Mesenchymal stem cell (in vitro differentiated cells and primary cell): Measurements from ENCODE around the gene PALLD.
A peak's percentile ranks its signal among the peaks of the same experiment; 100 is the strongest.

Experiments used
- DNase-seq: peaks from one replicate; pipeline ENCODE4 v3.0.0-alpha.2; 2013
- H2AFZ ChIP-seq: one replicate; pipeline ENCODE4 v1.6.1; 2013; ENCODE audit warnings: low read depth, mild to moderate bottlenecking, control low read depth, inconsistent platforms, low read length, moderate library complexity
- H2AK5ac ChIP-seq: 2 replicates; pipeline ENCODE4 v1.6.1; 2013; ENCODE audit warnings: low read length, moderate library complexity, mild to moderate bottlenecking, inconsistent platforms; ENCODE audit not compliant: severe bottlenecking
- H2BK120ac ChIP-seq: one replicate; pipeline ENCODE4 v1.6.1; 2013; ENCODE audit warnings: low read depth, mild to moderate bottlenecking, inconsistent platforms, low read length, moderate library complexity
- H2BK12ac ChIP-seq, 2 experiments: one replicate each; pipeline ENCODE4 v1.6.1; 2013; ENCODE audit warnings: inconsistent platforms in 2 of 2, low read length in 2 of 2, mild to moderate bottlenecking in 2 of 2, moderate library complexity in 2 of 2, control low read depth in 1 of 2
- H2BK15ac ChIP-seq: one replicate; pipeline ENCODE4 v1.6.1; 2013; ENCODE audit warnings: mild to moderate bottlenecking, low read depth, inconsistent platforms; ENCODE audit not compliant: poor library complexity, severe bottlenecking
- H2BK5ac ChIP-seq: 2 replicates; pipeline ENCODE4 v1.6.1; 2013; ENCODE audit warnings: low read depth, mild to moderate bottlenecking, low read length, control low read depth, inconsistent platforms; ENCODE audit not compliant: poor library complexity, severe bottlenecking
- H3K14ac ChIP-seq, 2 experiments: one replicate each; pipeline ENCODE4 v1.6.1; 2013; ENCODE audit warnings: inconsistent platforms in 2 of 2, low read length in 2 of 2, control low read depth in 1 of 2, mild to moderate bottlenecking in 1 of 2, moderate library complexity in 1 of 2
- H3K18ac ChIP-seq, 2 experiments: one replicate each; pipeline ENCODE4 v1.6.1; 2013; ENCODE audit warnings: inconsistent platforms in 2 of 2, low read length in 2 of 2, control low read depth in 1 of 2, low read depth in 1 of 2, mild to moderate bottlenecking in 1 of 2
- H3K23ac ChIP-seq, 2 experiments: one replicate each; pipeline ENCODE4 v1.6.1; 2013; ENCODE audit warnings: inconsistent platforms in 2 of 2, low read length in 2 of 2, mild to moderate bottlenecking in 2 of 2, moderate library complexity in 2 of 2, control low read depth in 1 of 2
- H3K27ac ChIP-seq: 2 replicates; pipeline ENCODE4 v1.5.1; 2013; ENCODE audit warnings: mild to moderate bottlenecking, moderate library complexity, low read length, control low read depth, inconsistent platforms; ENCODE audit not compliant: poor library complexity, severe bottlenecking
- H3K27me3 ChIP-seq, 2 experiments: 2 replicates each; pipeline versions ENCODE4 v1.6.1 to v1.7.0; 2013; ENCODE audit warnings: low read length in 2 of 2, mild to moderate bottlenecking in 2 of 2, moderate library complexity in 2 of 2, control low read depth in 1 of 2, inconsistent platforms in 1 of 2; ENCODE audit not compliant: control insufficient read depth in 1 of 2, insufficient read depth in 1 of 2
- H3K36me3 ChIP-seq, 2 experiments: 2 replicates each; pipeline versions ENCODE4 v1.6.1 to v1.7.0; 2013; ENCODE audit warnings: low read length in 2 of 2, control low read depth in 1 of 2, inconsistent platforms in 1 of 2, low read depth in 1 of 2, mild to moderate bottlenecking in 1 of 2; ENCODE audit not compliant: insufficient read depth in 2 of 2, control insufficient read depth in 1 of 2
- H3K4ac ChIP-seq, 2 experiments: one replicate each; pipeline ENCODE4 v1.6.1; 2013; ENCODE audit warnings: inconsistent platforms in 2 of 2, low read length in 2 of 2, mild to moderate bottlenecking in 2 of 2, moderate library complexity in 2 of 2, control low read depth in 1 of 2, low read depth in 1 of 2
- H3K4me1 ChIP-seq: 2 replicates; pipeline ENCODE4 v1.6.1; 2013; ENCODE audit warnings: low read depth, low read length, control low read depth; ENCODE audit not compliant: control insufficient read depth, insufficient read depth
- H3K4me2 ChIP-seq: 2 replicates; pipeline ENCODE4 v1.6.1; 2013; ENCODE audit warnings: low read length, mild to moderate bottlenecking, inconsistent platforms; ENCODE audit not compliant: poor library complexity, severe bottlenecking
- H3K4me3 ChIP-seq, 2 experiments: 2 replicates each; pipeline versions ENCODE4 v1.5.1 to v1.7.0; 2013; ENCODE audit warnings: low read length in 2 of 2, mild to moderate bottlenecking in 2 of 2, control low read depth in 1 of 2, low read depth in 1 of 2; ENCODE audit not compliant: insufficient read depth in 1 of 2
- H3K79me1 ChIP-seq: replicated peaks from 2 replicates; pipeline ENCODE4 v1.6.1; 2013; ENCODE audit warnings: mild to moderate bottlenecking, control low read depth, low read length, inconsistent platforms; ENCODE audit not compliant: poor library complexity, severe bottlenecking
- H3K9ac ChIP-seq: 2 replicates; pipeline ENCODE4 v1.7.0; 2013; ENCODE audit warnings: mild to moderate bottlenecking, low read length, moderate library complexity
- H3K9me3 ChIP-seq: 2 replicates; pipeline ENCODE4 v1.7.0; 2013; ENCODE audit warnings: mild to moderate bottlenecking, low read length; ENCODE audit not compliant: control insufficient read depth
- H4K8ac ChIP-seq: one replicate; pipeline ENCODE4 v1.6.1; 2013; ENCODE audit warnings: inconsistent platforms, mild to moderate bottlenecking, low read length, moderate library complexity
- H4K91ac ChIP-seq: one replicate; pipeline ENCODE4 v1.6.1; 2013; ENCODE audit warnings: mild to moderate bottlenecking, low read length, inconsistent platforms
- WGBS: methylation state at CpG from one replicate; pipeline ENCODE4 v1.1.7; 2013; ENCODE audit warnings: mixed read lengths; 5-methylcytosine and 5-hydroxymethylcytosine counted together

The PALLD gene

GRCh38 chr4:168664242-168664891 is 167.5 kb downstream of the PALLD start:
- no peak overlapping the region for H3K4me3 ChIP-seq
- no peak overlapping the region for H2AK5ac ChIP-seq
- WGBS: 92% methylated on average over 1 of the region's 2 CpGs
- no peak overlapping the region for H2BK15ac ChIP-seq
- H2AFZ ChIP-seq: no peak overlapping the region
- H3K4me2 ChIP-seq: no peak overlapping the region
- no peak overlapping the region for H4K91ac ChIP-seq
- no peaks in the 10 kb centered on the region for H3K36me3 ChIP-seq
- H4K8ac ChIP-seq: no peak overlapping the region
- H3K27ac ChIP-seq: no peak overlapping the region
- H3K9ac ChIP-seq: no peak overlapping the region
- H3K18ac ChIP-seq: no peak overlapping the region
- H3K4ac ChIP-seq: no peak overlapping the region
- DNase-seq: no peak
- H3K27me3 ChIP-seq: no peaks in the 10 kb centered on the region
- no peak overlapping the region for H2BK5ac ChIP-seq
- H3K14ac ChIP-seq: no peak overlapping the region
- H3K9me3 ChIP-seq: no peaks in the 10 kb centered on the region
- peaks cover 4% of the 10 kb centered on the region for H3K4me1 ChIP-seq
- H3K23ac ChIP-seq: no peak overlapping the region
- H2BK12ac ChIP-seq: no peak overlapping the region
- H3K79me1 ChIP-seq: peaks cover 7% of the 10 kb centered on the region
- no peak overlapping the region for H2BK120ac ChIP-seq

GRCh38 chr4:168666531-168666930 is 169.7 kb downstream of the PALLD start:
- H3K14ac ChIP-seq: no peak overlapping the region
- no peak overlapping the region for H3K4me3 ChIP-seq
- no peak overlapping the region for H3K4ac ChIP-seq
- peaks cover 6% of the 10 kb centered on the region for H3K79me1 ChIP-seq
- H3K23ac ChIP-seq: no peak overlapping the region
- peak; percentile 75 for DNase-seq
- H2BK15ac ChIP-seq: no peak overlapping the region
- no peaks in the 10 kb centered on the region for H3K9me3 ChIP-seq
- no peak overlapping the region for H2BK120ac ChIP-seq
- H2BK5ac ChIP-seq: no peak overlapping the region
- H3K4me2 ChIP-seq: no peak overlapping the region
- H3K18ac ChIP-seq: no peak overlapping the region
- no peak overlapping the region for H2BK12ac ChIP-seq
- no peak overlapping the region for H4K91ac ChIP-seq
- H3K9ac ChIP-seq: no peak overlapping the region
- H2AK5ac ChIP-seq: no peak overlapping the region
- H4K8ac ChIP-seq: no peak overlapping the region
- no peaks in the 10 kb centered on the region for H3K27me3 ChIP-seq
- H3K36me3 ChIP-seq: no peaks in the 10 kb centered on the region
- no peak overlapping the region for H2AFZ ChIP-seq
- H3K27ac ChIP-seq: no peak overlapping the region
- WGBS: 18% methylated on average over 2 of the region's 2 CpGs
- peaks cover 4% of the 10 kb centered on the region for H3K4me1 ChIP-seq

- Histone ChIP-seq H3K9me3 (no peaks in the 10 kb centered on the region), H3K9ac (no peak overlapping the region), H3K36me3 (no peaks in the 10 kb centered on the region), H3K4ac (no peak overlapping the region), H2BK5ac (no peak overlapping the region), H4K8ac (no peak overlapping the region), H2AK5ac (no peak overlapping the region), H3K27me3 (no peaks in the 10 kb centered on the region), H3K79me1 (peaks cover 6% of the 10 kb centered on the region), H3K14ac (no peak overlapping the region), H2BK120ac (no peak overlapping the region), H3K4me1 (peaks cover 4% of the 10 kb centered on the region), H2BK12ac (no peak overlapping the region), H3K4me2 (no peak overlapping the region), H4K91ac (no peak overlapping the region), H2BK15ac (no peak overlapping the region), H3K4me3 (no peak overlapping the region), H3K27ac (no peak overlapping the region), H2AFZ (no peak overlapping the region), H3K23ac (no peak overlapping the region), H3K18ac (no peak overlapping the region)
- WGBS: 15% methylated on average over 2 of the region's 3 CpGs
- DNase-seq: peak; percentile 51
Measured at GRCh38 chr4:168667376-168667775, 170.5 kb downstream of the PALLD start.

GRCh38 chr4:168667921-168668320 is 171.1 kb downstream of the PALLD start:
- peak overlapping the region in 1 of 2 experiments; percentile 71 for H3K18ac ChIP-seq
- H4K91ac ChIP-seq: no peak overlapping the region
- no peak overlapping the region for H3K9ac ChIP-seq
- H2AK5ac ChIP-seq: peak overlapping the region; percentile 47
- peaks cover 5% of the 10 kb centered on the region for H3K79me1 ChIP-seq
- no peak overlapping the region for H3K27ac ChIP-seq
- H3K4ac ChIP-seq: no peak overlapping the region
- 100% methylated on average over 2 of the region's 2 CpGs for WGBS
- no peak overlapping the region for H2BK15ac ChIP-seq
- no peak overlapping the region for H2AFZ ChIP-seq
- H3K14ac ChIP-seq: no peak overlapping the region
- no peak overlapping the region for H2BK12ac ChIP-seq
- no peaks in the 10 kb centered on the region for H3K27me3 ChIP-seq
- H3K4me2 ChIP-seq: no peak overlapping the region
- no peak overlapping the region for H4K8ac ChIP-seq
- H3K4me3 ChIP-seq: no peak overlapping the region
- H2BK120ac ChIP-seq: no peak overlapping the region
- H3K36me3 ChIP-seq: peaks cover 0 to under 1% of the 10 kb centered on the region in 2 experiments
- no peak overlapping the region for H2BK5ac ChIP-seq
- H3K4me1 ChIP-seq: peaks cover 4% of the 10 kb centered on the region
- no peak overlapping the region for H3K23ac ChIP-seq
- no peaks in the 10 kb centered on the region for H3K9me3 ChIP-seq
- DNase-seq: no peak
